ENCODE measurements around the gene ANKRD55.
"Not testable (repeated sequence)": the region's sequence is repeated elsewhere in the genome, so short reads cannot be mapped to it uniquely, and the experiment has no call there.

Gene ANKRD55

GRCh38 chr5:56206126-56206910 lies 26.8 kb downstream of the ANKRD55 start:
- DNase-seq, result no peak

GRCh38 chr5:56203936-56204335 lies 29.2 kb downstream of the ANKRD55 start:
- not testable (repeated sequence) for DNase-seq

- no peak for DNase-seq
Observed at GRCh38 chr5:56202483-56202882, 30.6 kb downstream of the ANKRD55 start.

- not testable (repeated sequence) for DNase-seq
Observed at GRCh38 chr5:56201762-56202261, 31.3 kb downstream of the ANKRD55 start.

- DNase-seq, result peak; percentile 60
Observed at GRCh38 chr5:56200971-56201666, 32.0 kb downstream of the ANKRD55 start.

- DNase-seq, result no peak
Observed at GRCh38 chr5:56195016-56195415, 38.1 kb downstream of the ANKRD55 start.

GRCh38 chr5:56192246-56192645 lies 40.9 kb downstream of the ANKRD55 start:
- DNase-seq, result no peak

GRCh38 chr5:56191656-56192055 lies 41.5 kb downstream of the ANKRD55 start:
- DNase-seq, result no peak

GRCh38 chr5:56190497-56190896 lies 42.6 kb downstream of the ANKRD55 start:
- DNase-seq, result no peak

GRCh38 chr5:56185768-56186311 lies 47.3 kb downstream of the ANKRD55 start:
- DNase-seq, result no peak

GRCh38 chr5:56183506-56183905 lies 49.6 kb downstream of the ANKRD55 start:
- no peak for DNase-seq

GRCh38 chr5:56179442-56179841 lies 53.7 kb downstream of the ANKRD55 start:
- no peak for DNase-seq

GRCh38 chr5:56178823-56179222 lies 54.3 kb downstream of the ANKRD55 start:
- no peak for DNase-seq

GRCh38 chr5:56176871-56177533 lies 56.1 kb downstream of the ANKRD55 start:
- DNase-seq, result no peak

GRCh38 chr5:56176155-56176798 lies 56.9 kb downstream of the ANKRD55 start:
- DNase-seq, result no peak

GRCh38 chr5:56175488-56175887 lies 57.6 kb downstream of the ANKRD55 start:
- DNase-seq, result no peak

- no peak for DNase-seq
Observed at GRCh38 chr5:56175021-56175420, 58.1 kb downstream of the ANKRD55 start.

GRCh38 chr5:56172241-56172640 lies 60.9 kb downstream of the ANKRD55 start:
- DNase-seq, result no peak

- no peak for DNase-seq
Observed at GRCh38 chr5:56170557-56170956, 62.6 kb downstream of the ANKRD55 start.

- no peak for DNase-seq
Observed at GRCh38 chr5:56169949-56170348, 63.2 kb downstream of the ANKRD55 start.

- DNase-seq, result no peak
Observed at GRCh38 chr5:56169281-56169680, 63.8 kb downstream of the ANKRD55 start.

GRCh38 chr5:56168066-56168478 lies 65.1 kb downstream of the ANKRD55 start:
- no peak for DNase-seq

GRCh38 chr5:56167519-56167918 lies 65.6 kb downstream of the ANKRD55 start:
- DNase-seq, result no peak

Data from midbrain (tissue), 1 donor.